B cell (primary cell): ENCODE data around the gene TAL1.

ENCODE experiments used
- CTCF ChIP-seq: fragments of 200-600 bp; IDR thresholded peaks from one replicate; pipeline ENCODE4 v1.8.0; 2022; ENCODE audit warnings: antibody characterized with exemption, mild to moderate bottlenecking
- EZH2 ChIP-seq: IDR thresholded peaks from 2 replicates; pipeline ENCODE4 v1.6.1; 2012; ENCODE audit warnings: borderline replicate concordance, low read depth, mild to moderate bottlenecking, moderate library complexity, low read length; ENCODE audit not compliant: insufficient read depth, poor library complexity, severe bottlenecking

DNA sequence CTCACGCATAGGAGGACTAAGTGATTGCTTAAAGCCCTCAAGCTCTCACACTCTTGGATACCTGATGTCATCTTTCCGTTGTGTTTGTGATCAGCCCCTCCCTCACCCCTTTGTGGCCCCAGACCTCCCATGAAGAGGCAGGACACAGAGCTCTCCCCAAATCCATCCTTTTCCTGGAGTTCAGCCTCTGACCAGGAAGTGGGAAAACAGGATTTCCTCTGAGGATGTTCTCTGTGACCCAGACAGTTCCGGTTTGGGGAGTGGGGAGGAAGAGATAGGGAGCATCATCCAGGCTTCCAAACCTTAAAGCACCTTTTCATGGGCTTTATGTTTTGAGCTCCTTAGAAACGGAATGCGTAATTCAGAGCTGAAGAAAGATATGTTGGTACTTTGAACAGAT lies 11.9 kb upstream of the TAL1 start:
- no peak for TF ChIP-seq CTCF
- no peak for TF ChIP-seq EZH2
